Erythroblast (primary cell): Measurements from ENCODE around the gene PLEKHH1.

Experiments
- DNase-seq, 2 experiments: peaks; one replicate each; lab custom pipeline; 2025; lab: John Stamatoyannopoulos, UW
- GATA1 ChIP-seq: IDR thresholded peaks from 2 replicates; pipeline ENCODE4 v1.6.1; 2011; ENCODE audit warnings: low read depth, mild to moderate bottlenecking, control low read depth, low read length, moderate library complexity
- POLR2A ChIP-seq: IDR thresholded peaks from 2 replicates; pipeline ENCODE4 v1.6.1; 2011; ENCODE audit warnings: mild to moderate bottlenecking, low read length

PLEKHH1 gene

GRCh38 chr14:67553547-67553946, 20.5 kb downstream of the PLEKHH1 start:
- no peak for TF ChIP-seq GATA1
- DNase-seq: no peak

- TF ChIP-seq POLR2A (no peak), GATA1 (no peak)
Measured at GRCh38 chr14:67554341-67554740, 21.3 kb downstream of the PLEKHH1 start.

GRCh38 chr14:67555518-67556090, 22.5 kb downstream of the PLEKHH1 start:
- TF ChIP-seq POLR2A (no peak), GATA1 (no peak)
- no peak for DNase-seq

More at GRCh38 chr14:67554341-67554740, 21.3 kb downstream of the PLEKHH1 start:
- DNase-seq: no peak

- DNase-seq: no peak
- TF ChIP-seq POLR2A: no peak
- no peak for TF ChIP-seq GATA1
Measured at GRCh38 chr14:67556671-67557070, 23.6 kb downstream of the PLEKHH1 start.

- DNase-seq: no peak
- TF ChIP-seq GATA1 (no peak), POLR2A (no peak)
Measured at GRCh38 chr14:67557118-67557517, 24.0 kb downstream of the PLEKHH1 start.

- no peak for DNase-seq
- TF ChIP-seq POLR2A (no peak), GATA1 (no peak)
Measured at GRCh38 chr14:67557656-67558055, 24.6 kb downstream of the PLEKHH1 start.

- TF ChIP-seq GATA1: no peak
- TF ChIP-seq POLR2A: no peak
- no peak for DNase-seq
Measured at GRCh38 chr14:67559639-67560038, 26.5 kb downstream of the PLEKHH1 start.

- no peak for TF ChIP-seq POLR2A
- TF ChIP-seq GATA1: no peak
- DNase-seq: no peak
Measured at GRCh38 chr14:67562025-67562775, 29.1 kb downstream of the PLEKHH1 start.

- DNase-seq: no peak
- TF ChIP-seq GATA1 (no peak), POLR2A (no peak)
Measured at GRCh38 chr14:67562776-67563150, 29.7 kb downstream of the PLEKHH1 start.

GRCh38 chr14:67564236-67564635, 31.1 kb downstream of the PLEKHH1 start:
- no peak for TF ChIP-seq GATA1
- DNase-seq: no peak

GRCh38 chr14:67566908-67567307, 33.8 kb downstream of the PLEKHH1 start:
- TF ChIP-seq GATA1: no peak
- TF ChIP-seq POLR2A: no peak
- DNase-seq: no peak

GRCh38 chr14:67567654-67568053, 34.6 kb downstream of the PLEKHH1 start:
- DNase-seq: no peak
- TF ChIP-seq POLR2A (no peak), GATA1 (no peak)

GRCh38 chr14:67569011-67569650, 36.0 kb downstream of the PLEKHH1 start:
- DNase-seq: no peak
- TF ChIP-seq GATA1 (no peak), POLR2A (no peak)

- TF ChIP-seq POLR2A: no peak
- TF ChIP-seq GATA1: no peak
- DNase-seq: no peak
Measured at GRCh38 chr14:67569651-67570290, 36.7 kb downstream of the PLEKHH1 start.

GRCh38 chr14:67570453-67570852, 37.4 kb downstream of the PLEKHH1 start:
- DNase-seq: no peak
- TF ChIP-seq GATA1 (no peak), POLR2A (no peak)
